Measurements from ENCODE around the gene LIFR.

- no peak for TF ChIP-seq CTCF (IDR thresholded peaks at IDR 0.05)
- TF ChIP-seq POLR2A (IDR thresholded peaks at IDR 0.05), result no peak
Measured at GRCh38 chr5:38573521-38573920, 17.1 kb upstream of the LIFR start.
